NCI-H2227 (cell line): Measurements from ENCODE around the gene DAPK1.

Source experiments
- DNase-seq: peaks from one replicate; lab custom pipeline; 2025; ENCODE audit not compliant: unreplicated experiment; lab: John Stamatoyannopoulos, UW

Gene DAPK1

GRCh38 chr9:87663556-87663955 lies 165.9 kb downstream of the DAPK1 start:
- DNase-seq = no peak

DNA sequence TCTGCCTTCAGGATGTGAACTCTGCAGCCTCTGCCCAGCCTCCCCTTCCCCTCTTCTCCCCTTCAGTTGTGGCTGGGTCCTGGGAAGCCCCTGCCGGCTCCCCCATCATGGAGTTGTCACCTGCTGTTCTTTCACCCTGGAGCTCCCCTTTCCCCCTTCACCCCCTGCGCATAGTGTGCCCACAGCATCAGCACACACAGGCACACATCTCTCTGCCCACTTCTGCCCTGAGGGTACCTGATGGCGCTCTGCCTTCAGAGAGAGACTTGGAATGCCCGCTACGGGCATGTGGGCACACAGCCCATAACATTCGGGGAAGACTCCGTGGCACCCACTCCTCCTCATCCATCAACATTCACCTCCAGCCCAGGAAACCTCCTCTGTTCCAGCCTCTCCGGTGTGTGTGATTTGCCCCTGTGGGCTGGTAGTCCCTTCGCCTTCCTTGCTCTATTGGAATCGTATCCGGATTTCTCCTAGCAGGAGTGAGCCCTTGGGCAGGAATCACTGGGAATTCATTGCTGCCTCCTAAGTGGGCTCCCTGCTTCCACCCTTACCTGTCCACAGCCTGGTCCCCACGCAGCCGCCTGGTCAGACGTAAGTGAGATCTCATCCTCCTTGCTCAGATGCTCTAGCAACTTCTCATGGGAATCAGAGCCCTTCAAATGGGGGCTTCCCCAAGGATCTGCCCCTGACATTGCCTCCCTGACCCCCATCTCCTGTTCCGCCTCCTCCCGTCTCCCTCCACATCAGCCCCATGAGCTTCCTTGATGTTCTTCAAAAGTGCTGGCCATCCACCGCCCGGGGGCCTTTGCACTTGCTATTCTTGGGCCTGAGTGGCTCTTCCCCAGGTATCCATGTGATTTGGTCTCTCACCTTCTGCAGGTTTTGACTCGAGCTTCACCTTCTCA lies 166.7 kb downstream of the DAPK1 start:
- DNase-seq = no peak

- no peak for DNase-seq
Observed at GRCh38 chr9:87665505-87665904, 167.8 kb downstream of the DAPK1 start.

- DNase-seq = no peak
Observed at GRCh38 chr9:87667164-87667738, 169.6 kb downstream of the DAPK1 start.

DNA sequence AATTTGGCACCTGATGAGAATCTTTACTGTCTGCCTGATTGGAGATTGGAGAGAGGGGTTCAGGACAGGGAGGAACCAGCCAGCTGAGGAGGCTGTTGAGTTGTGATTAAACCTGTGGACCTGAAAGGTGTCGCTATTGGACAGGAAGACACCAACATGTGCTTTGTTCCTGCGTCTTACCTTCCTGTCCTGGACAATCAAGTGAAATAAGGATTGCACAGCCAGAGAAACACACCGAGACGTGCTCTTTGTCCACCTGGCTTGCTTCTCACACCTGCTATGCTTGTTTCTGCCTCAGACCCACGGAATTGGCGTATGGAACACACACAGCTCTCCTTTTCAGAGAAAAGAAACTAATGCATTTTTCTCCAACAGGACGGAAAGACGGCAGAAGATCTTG lies 170.6 kb downstream of the DAPK1 start:
- no peak for DNase-seq

- DNase-seq = no peak
Observed at GRCh38 chr9:87668722-87669121, 171.1 kb downstream of the DAPK1 start.

GRCh38 chr9:87670572-87671264 lies 173.1 kb downstream of the DAPK1 start:
- no peak for DNase-seq

GRCh38 chr9:87671478-87671877 lies 173.8 kb downstream of the DAPK1 start:
- no peak for DNase-seq

GRCh38 chr9:87671925-87672324 lies 174.3 kb downstream of the DAPK1 start:
- DNase-seq = no peak

DNA sequence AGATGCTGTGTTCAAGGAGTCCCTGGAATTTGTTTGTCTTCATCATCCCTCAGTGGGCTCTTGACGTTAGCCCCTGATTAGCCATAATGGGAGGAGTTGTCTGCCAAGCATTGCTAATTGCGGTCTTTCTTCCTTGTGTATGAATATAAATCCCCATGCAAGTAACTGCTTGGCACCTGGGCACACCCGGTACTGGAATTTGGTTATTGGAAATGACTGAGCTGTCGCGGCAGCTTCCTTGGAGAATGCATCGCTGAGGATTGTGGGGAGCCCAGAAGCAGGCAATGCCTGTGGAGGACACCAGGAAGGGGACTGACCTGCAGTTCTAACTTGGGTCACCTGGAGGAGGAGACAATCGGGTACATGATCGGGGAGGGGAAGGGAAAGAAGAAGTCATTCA lies 174.9 kb downstream of the DAPK1 start:
- no peak for DNase-seq

- no peak for DNase-seq
Observed at GRCh38 chr9:87673446-87674120, 175.9 kb downstream of the DAPK1 start.

GRCh38 chr9:87674565-87675299 lies 177.1 kb downstream of the DAPK1 start:
- DNase-seq = no peak

DNA sequence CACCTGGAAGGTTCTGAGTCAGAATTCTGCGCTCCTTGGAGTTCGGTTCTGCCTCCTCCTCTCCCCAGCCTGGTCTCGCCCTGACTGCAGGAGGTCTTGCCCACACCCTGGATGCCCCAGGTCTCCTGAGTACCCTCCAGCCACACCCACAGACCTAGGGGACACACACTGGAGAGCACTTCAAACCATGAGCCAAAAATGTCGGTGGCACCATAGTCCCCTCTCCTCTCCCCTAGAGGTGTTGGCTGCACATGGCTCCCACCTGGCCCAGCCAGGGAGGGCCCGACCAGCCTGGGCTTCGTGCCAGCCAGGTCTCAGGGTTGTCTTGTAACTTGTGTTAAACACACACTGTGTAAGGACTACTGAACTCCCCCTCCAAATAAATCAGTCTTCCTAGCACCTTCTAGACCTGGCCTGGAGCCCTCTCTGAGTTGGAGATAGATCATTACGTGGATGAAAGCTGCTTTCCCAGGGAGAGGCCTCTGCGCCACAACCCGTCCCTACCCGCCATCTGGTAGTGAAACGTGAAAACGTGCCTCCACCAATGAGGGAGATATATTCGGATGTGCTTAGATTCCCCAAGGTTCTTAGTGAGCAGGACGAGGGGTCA lies 178.3 kb downstream of the DAPK1 start:
- DNase-seq = no peak

- no peak for DNase-seq
Observed at GRCh38 chr9:87676976-87677775, 179.5 kb downstream of the DAPK1 start.

DNA sequence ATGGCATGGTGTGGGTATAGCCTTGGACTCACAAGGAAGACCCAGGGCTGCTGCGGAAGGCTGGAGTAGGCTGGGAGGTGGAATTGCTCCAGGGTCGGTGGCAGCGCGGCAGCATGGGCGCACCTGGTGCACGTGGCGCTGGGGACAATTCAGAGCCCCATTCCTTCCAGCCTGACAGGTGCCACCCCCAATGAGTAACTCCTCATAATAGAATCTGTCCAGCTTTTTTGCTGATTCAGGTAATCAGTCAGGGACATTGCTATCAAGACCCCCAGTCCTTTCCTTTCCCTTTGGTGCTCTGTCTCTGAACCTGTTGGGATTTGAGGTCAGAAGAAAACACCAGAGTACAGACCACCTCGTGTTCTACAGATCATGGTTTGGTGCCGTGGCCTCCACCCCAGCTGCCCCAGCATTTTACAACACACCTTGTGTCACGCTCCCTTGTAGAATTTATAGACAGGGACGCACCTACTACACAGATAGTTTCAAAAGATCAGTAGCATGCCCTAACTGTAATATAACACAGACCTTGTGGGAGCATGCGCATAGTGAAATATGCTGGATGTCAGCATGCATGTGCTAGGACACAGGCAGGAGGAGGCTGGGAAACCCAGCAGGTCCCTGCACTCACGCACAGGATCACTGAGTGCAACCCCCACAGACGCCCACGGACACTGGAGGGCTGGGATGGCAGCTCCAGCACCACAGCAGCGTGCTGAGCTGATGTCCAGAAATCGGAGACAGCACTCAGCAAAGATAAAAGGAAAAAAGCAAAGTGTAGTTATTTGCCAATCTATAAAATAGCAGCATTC lies 180.3 kb downstream of the DAPK1 start:
- DNase-seq = no peak

- DNase-seq = peak; percentile 63
Observed at GRCh38 chr9:87678650-87679355, 181.1 kb downstream of the DAPK1 start.

DNA sequence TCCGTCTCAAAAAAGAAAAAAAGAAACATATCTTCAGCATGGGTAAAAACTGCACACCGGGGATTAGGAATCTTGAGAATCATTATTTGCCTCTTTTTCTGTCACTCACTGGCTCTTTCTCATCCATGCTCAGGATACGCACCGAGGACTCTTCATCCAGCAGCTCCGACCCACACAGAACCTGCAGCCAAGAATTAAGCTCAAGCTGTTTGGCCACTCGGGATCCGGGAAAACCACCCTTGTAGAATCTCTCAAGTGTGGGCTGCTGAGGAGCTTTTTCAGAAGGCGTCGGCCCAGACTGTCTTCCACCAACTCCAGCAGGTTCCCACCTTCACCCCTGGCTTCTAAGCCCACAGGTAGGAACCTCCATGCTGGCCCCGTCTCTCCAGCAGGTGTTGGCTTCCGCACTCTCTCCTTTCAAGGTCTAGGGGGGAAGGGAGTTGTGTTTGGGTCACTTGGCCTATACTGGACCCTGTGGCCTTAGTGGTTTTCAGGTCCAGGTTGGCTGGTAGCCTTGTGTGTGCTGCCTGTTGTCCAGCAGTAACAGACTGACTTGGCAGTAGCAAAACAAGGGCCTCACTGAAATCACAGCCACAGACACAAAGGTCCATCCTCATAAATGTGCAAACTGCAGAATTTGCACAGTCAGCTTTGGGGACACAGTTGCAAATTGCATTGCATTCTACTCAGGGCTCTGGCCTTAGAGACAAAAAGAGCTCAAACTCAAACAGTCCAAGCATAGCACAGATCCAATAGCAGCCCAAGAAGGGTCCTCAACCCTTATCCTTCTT lies 183.8 kb downstream of the DAPK1 start:
- DNase-seq = no peak
